Renal cortex interstitium (tissue), 11 donors: ENCODE results near the gene RFX4. TPM values are rescaled to one million over a fixed set of nuclear protein-coding genes. Genes with fewer than 3 reads are reported as not detected.
"Not testable (repeated sequence)": the region's sequence is repeated elsewhere in the genome, so short reads cannot be mapped to it uniquely, and the experiment has no call there.

ENCODE experiments used
- DNase-seq, 11 donors: peaks; one replicate each; pipeline ENCODE4 v3.0.0-alpha.2; 2013; ENCODE audit warnings: low read depth in 9 of 11, low spot score in 4 of 11; ENCODE audit errors: extremely low read depth in 1 of 11
- polyA plus RNA-seq, 3 donors: library from polyadenylated mRNA; unstranded; fragments of 120-200 nt; gene quantifications; one replicate each; pipeline ENCODE4 v1.2.1, GENCODE V29; 2013; ENCODE audit not compliant: insufficient read length in 3 of 3

RFX4 gene
- polyA plus RNA-seq, 3 donors, result 0.06 to 0.26 TPM; not detected in 1

GRCh38 chr12:106680280-106680679 is 97.5 kb downstream of the RFX4 start:
- no peak for DNase-seq

- no peak for DNase-seq
Observed at GRCh38 chr12:106681210-106681609, 98.4 kb downstream of the RFX4 start.

DNA sequence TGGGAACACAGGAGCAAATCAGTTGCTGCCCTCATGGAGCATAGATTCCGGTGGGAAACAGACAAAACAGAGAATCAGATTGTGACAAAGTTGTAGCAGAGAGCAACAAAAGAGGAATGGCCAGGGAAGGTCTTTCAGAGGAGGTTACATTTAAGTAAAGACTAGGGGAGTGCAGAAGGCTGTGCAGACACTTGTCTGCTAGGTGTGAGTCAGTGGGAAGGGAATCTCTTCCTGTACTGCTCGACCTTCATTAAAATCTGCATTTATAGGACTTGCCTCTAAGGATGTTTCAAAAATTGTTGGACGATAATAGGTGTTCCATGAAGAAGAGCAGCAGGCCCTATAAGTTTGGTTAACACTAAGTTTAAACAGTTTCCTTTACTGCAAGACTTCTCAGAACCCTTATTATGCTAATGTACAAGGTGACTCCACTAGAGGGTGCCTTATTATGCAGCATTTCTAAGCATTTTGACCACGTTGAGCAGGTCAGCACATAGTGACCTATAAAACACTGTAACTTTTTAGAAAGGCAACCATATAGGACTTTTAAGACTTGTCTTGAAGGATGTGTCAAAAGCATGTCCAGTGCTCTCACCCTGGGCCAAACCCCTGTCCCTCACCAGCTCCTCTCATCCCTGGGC is 99.9 kb downstream of the RFX4 start:
- no peak for DNase-seq

- no peak for DNase-seq
Observed at GRCh38 chr12:106684497-106684896, 101.7 kb downstream of the RFX4 start.

GRCh38 chr12:106685381-106685780 is 102.6 kb downstream of the RFX4 start:
- no peak for DNase-seq

DNA sequence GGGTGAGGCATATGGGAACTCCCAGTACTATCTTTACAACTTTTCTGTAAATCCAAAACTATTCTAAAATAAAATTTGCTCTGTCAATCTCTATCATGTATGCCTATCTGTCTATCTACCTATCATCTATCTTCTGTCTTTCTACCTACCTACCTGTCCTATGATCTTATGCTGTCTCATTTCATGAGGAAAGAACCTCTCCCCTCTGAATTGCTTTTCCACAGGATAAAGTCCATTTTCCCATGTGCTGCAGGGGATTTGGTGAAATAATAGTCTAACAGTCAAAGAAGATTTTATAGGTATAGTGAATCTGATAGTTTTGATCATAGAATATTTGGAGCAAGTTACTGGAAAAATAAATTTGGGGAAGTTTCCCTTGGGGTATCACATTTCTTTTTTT is 104.9 kb downstream of the RFX4 start:
- DNase-seq, result no peak

DNA sequence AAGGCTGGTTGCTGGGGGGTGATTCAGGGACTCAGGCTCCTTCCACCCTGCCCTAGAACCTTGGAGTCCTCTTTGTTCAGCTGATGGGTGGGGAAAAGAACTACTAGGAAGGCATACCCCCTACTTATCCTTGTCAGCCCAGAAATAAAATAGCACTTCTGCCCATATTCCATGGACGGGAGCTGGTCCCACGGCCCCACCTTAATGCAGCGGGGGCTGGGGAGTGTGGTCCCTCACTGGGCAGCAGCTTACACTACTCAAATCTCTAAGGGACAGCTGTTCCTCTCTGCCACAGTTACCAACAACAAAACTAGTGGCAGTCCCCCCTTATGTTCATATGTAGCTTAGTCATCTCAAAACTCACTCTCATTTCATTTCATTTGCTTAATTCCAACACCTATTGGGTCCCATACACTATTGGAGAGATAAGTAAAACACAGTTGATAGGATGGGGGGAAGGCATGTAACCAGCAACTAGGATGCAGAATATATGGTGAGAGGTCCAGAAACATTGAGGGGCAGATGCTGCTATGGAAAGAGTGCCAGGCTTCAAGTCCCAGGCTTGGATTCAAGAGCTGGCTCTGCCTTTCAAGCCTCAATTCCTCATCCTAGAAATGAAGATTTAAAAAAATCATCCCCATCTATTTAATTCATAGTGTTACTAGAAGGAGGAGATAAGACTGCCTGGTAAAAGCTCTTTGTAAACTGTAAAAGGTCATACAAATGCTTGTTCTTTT is 107.9 kb downstream of the RFX4 start:
- DNase-seq, result no peak

GRCh38 chr12:106692033-106692432 is 109.2 kb downstream of the RFX4 start:
- not testable (repeated sequence) for DNase-seq

GRCh38 chr12:106692896-106693820 is 110.4 kb downstream of the RFX4 start:
- DNase-seq, result no peak

- no peak for DNase-seq
Observed at GRCh38 chr12:106696071-106696470, 113.3 kb downstream of the RFX4 start.

- no peak for DNase-seq
Observed at GRCh38 chr12:106696681-106697417, 114.0 kb downstream of the RFX4 start.

- no peak for DNase-seq
Observed at GRCh38 chr12:106704081-106704480, 121.3 kb downstream of the RFX4 start.

DNA sequence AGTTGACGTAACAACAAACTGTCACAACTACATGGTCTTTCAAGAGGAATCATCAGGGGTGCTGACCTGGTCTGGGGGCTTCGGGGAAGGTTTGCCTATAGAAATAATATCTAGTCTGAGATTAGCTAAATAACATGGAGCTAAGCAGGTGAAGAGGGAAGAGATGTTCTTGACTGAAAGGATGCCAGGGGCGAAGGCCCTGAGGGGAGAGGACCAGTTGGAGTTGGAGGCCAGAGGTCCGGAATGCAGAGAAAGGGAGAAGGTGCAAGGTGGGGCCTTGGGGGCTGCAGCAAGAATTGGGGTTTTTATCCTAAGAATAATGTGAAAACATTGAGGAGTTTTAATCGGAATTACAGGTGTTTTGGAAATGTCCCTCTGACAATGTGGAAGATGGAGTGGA is 123.2 kb downstream of the RFX4 start:
- DNase-seq, result no peak

- no peak for DNase-seq
Observed at GRCh38 chr12:106709068-106709511, 126.3 kb downstream of the RFX4 start.

DNA sequence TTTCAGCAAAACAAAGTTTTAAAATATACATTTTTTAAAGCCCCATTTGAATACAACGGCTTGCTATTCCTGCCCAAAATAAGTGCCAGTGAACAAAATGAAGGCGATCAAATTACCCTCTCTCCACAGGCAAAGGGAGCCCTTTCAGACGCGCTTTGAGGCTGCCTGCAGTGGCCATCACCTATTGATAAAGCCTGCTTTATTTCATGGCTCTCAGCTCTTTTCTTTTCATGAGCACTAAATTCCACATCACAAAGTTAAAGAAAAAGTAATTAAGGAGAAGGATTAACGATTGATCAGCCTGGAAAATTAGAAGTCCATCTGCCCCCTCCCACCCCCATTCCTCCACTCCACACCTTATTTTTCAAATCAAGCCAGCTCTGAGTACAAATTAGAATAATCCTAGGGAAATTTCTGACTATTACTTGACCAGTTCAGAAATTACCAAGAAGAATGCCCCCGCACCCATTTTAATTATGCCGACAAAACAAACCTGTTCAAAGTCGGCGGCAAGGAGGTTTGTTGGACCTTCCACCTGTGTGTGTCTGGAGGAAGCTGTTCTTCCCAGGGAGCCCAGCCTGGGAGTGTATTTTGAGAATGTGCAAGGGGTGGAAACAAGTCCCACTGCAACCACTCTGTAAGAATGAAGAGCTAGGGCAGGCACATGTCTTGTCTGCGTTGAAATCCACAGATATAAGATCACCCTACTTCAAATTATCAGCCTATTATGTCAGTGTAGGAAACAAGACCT is 127.5 kb downstream of the RFX4 start:
- no peak for DNase-seq

GRCh38 chr12:106711316-106711715 is 128.5 kb downstream of the RFX4 start:
- no peak for DNase-seq

- DNase-seq, result no peak
Observed at GRCh38 chr12:106712768-106713167, 130.0 kb downstream of the RFX4 start.

DNA sequence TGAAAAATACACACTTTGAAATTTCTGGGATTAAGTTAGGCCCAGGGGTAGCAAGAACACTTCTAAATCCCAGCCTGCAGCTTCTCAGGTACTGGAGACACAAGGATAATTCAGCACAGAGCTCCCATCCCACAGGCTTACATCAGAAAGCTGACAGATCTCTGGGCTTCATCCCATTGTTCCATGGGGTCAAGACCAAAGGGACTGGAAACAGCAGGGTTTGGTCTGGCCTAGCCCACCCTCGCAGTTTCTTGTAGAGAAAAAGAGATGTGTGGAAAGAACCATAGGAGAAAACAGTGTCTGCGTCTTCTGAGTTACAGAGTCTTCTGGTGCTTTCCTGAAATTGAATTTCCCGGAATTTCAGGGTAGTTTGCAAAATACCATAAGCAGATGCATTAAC is 132.1 kb downstream of the RFX4 start:
- DNase-seq, result no peak
